GM21619 (cell line): Measurements from ENCODE around the gene SLC7A1.

Experiments used
- ATAC-seq: cut with Tn5 transposase; IDR thresholded peaks from one replicate; pipeline ENCODE4 v1.9.1; 2021; ENCODE audit not compliant: unreplicated experiment

Gene SLC7A1

DNA sequence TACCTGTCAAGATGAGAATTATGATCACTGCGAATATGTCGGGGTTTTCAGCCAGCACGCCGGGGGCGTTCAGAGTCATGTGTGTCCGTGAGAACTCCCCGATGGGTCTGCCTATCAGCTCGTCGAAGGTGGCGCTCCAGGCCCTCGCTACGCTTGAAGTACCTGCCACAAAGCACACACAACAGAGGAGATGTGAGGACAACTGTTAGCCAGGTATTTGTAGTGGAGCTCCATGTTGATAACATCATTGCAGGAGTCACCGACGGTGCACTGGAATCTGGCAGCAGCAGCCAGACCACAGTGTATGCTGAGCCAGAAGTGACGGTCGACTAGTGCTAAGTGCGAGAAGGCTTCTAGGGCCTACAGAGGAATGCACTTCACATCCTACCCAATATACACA lies 62.7 kb downstream of the SLC7A1 start:
- no peak for ATAC-seq

DNA sequence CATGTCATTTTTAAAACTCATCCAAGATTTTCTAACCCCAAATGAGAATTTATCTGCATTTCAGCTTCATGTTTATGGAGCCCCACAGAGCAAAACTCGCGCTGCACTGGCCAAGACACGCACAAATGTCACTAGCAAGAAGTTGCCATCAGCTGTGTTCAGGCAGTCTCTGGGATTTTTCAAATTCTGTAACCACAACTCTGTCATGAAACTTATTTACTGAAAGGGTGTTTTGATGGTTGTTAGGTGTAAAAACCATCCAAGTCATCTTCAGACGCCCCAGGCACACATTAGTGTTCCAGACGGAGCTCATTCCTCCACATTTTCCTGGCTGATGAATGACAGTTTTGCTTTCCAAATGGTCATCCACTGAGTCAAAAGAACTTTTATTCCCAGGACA lies 63.4 kb downstream of the SLC7A1 start:
- ATAC-seq, result no peak

DNA sequence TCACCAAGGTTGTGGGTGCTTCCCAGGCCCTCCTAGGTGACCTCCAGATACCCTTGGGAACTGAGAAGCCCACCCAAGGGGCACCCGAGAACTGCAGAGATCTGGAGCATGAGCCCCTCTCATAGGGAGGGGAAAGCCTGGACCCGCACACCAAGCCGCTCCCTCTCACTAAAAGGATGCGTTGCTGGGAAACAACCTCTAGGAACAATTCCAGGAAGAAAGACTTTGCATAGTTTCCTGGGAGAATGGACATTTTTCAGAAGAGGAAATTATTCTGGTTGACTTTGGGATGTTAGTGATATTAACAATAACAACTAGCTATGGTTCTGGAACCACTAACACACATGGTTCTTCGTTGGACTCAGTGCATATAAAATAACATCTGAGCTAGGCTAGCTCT lies 64.6 kb downstream of the SLC7A1 start:
- ATAC-seq, result no peak

DNA sequence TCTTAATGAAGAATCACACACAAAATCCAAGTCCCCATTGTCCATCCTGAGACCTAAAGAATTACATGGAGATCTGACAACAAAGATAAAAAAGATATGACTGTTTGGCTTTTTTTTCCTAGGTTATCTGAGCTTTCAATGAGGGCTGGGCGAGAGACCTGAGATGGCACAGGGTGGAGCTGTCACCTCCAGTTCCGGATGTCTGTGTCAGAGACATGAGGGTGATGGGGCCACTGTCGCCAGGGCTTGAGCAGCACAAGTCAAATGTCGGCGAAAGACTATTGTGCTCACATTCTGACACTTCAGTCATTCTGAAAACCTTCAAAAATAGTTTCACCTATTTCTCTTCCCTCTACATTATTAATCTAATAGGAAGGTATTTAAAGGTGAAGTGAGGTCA lies 65.7 kb downstream of the SLC7A1 start:
- ATAC-seq, result no peak

DNA sequence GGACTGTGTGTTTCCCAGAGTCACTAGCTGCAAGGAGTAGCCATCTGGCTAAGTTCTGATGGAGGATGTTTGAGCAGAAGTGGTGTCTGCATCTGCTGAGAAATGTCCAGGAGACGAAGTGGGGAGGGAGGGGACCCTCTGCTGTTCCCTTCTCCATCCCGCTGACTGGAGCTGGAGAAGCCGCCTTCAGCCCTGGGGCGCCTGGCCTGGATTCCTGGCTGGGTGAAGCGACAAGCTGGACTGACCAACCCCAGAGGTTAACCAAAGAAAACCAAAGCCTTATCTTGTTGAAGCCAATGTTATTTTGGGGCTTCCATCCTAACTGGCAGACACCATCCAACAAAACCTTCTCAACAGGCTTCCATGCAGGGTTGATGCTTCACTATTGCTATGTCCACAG lies 67.6 kb downstream of the SLC7A1 start:
- no peak for ATAC-seq

DNA sequence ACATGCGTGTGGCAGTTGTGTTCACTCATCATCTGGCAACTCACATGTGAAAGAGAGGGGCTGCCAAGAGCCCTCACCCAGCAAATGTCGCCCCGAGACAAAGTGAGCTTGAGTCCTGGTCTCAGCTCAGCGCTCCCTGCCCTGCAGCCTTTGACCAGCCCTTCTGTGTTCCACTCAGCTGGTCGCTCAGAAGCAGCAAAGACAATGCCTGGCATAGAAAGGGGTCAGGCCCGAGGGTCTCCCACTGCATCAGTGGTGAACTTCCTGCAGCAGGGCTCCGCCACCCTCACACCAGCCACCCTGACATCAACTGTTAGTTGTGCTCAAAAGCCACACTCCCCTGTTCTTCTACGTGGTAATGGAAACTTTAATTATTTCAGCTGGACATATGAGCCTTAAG lies 68.0 kb downstream of the SLC7A1 start:
- ATAC-seq, result no peak

DNA sequence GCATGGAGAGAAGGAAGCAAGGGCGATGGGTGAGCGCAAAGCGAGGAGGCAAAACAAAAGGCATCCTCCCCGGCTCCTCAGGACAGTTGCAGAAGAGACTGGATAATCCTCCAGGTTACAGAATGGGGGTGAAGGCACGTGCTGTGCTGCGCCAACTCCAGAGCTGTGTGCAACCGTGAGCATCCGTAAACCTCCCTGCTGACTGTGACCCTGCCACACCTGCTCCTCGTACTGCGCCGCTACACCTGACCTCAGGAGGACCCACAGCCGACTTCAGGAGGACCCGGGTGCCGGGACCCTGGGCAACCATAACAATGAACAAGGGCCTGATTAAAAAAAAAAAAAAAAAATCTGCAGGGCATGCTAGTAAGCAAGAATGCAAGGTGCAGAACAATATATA lies 68.7 kb downstream of the SLC7A1 start:
- no peak for ATAC-seq

DNA sequence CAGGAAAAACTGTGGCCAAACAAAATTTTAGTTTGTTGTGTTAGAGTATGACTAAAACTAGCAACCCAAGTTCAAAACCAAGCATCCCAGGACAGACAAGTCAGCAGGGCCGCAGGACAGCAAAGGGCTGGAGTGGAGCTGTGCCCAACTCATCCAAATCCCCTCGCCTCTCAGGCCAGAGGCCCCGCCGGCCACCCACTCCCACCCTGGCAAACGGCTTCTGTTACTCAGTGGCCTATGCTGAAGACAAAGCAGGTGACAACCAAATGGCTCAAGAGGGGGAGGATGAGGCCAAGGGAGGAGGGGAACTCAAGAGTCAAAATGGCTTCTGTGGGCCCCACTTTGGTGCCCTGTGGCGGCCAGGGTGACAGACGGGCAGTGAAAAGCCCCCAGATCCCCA lies 69.7 kb downstream of the SLC7A1 start:
- no peak for ATAC-seq

DNA sequence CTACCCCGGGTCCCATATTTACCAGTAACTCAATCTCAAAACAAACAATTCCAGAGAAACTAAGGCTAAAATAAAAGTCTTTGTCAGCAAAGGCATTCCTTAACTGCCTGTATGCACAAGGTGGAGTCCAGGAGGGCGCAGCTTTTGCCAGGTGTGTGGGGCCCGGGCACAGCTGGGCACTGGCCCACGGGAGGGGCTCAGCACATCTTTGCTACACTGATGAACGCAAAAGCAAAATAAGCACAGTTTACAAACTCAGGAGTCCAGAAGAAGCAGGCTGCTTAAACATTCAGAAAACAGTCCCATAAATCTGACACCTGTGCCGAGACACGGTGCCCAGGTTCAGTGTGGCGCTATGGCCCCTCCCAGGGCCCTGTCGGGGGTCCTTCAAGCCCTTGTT lies 70.8 kb downstream of the SLC7A1 start:
- ATAC-seq, result no peak

DNA sequence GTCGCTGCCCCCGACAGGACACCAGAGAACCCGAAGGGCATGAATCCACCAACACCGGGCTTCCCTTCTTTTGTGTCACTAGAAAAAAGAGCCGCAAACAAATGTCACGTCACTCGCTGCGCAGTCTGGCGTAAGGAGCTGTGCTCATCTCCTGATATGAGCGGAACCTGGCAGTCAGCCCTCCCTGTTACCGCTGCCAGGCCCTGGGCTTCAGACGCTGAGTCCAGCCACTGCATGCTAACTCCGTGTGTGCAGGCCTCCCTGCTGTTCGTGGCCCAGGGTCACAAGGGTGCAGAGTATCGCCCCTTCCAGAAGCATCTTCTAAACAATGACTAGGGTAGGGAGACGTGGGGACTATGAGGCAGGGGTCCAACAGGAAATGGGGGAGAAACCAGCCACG lies 71.3 kb downstream of the SLC7A1 start:
- ATAC-seq, result no peak

DNA sequence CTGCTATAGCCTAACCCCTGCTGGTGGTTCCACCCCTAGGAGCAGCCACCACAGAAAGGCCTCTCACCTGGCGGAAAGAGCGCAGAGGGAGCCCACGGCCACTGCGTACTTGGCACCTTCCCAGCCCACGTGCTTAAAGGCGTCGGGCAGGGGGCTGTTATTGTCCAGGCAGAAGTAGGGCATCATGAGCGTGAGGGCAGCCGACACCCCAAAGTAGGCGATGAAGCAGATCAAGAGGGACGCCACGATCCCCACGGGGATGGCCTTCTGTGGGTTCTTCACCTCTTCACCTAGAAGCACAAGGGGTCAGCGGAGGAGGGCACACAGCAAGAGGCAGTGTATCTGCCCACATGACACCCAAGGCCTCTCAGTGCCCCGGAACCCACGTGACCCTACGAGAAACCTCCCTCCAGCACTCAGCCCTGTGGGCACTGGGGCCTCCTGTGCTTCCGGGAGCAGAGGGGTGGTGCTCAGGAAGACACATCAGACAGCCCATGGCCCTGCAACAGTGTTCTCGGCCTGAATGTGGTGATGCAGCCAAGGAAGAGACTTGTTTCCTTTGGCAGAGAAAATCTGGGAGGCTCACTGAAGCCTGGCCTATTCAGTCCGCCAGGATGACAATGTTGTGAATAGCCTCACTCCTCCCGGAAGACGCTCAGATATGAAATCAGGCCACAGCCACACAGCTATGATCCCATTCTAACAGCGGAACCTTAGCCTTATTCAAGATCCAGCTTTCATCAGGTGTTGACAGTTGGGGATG lies 72.1 kb downstream of the SLC7A1 start:
- no peak for ATAC-seq

DNA sequence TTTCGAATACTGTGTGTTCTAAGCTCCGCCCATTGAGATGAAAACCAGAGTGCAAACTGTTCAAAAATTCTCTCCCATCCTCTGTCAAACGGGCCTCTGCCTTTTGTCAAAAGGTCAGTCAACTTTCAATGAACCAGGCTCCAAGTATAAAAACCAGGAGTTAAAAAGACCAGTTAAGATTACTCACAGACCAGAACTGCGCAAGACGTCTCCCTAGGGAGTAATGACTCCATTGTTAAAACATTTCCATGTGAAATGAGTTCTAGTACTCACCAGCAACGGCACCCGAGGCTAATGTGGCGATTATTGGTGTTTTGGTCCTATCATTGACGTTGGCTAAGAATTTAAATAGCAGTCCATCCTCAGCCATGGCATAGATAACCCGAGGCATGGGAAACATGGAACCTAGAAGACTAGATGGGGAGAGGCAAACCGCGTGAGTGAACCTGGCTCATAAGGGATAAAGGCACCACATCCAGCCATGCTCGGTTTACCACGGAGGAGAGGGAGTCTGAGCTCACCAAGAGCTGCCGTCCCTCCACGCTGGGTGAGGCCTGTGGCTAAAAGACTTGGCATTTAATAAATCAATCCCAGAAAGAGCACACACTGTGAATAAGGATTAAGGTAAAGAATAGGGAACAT lies 73.3 kb downstream of the SLC7A1 start:
- no peak for ATAC-seq

DNA sequence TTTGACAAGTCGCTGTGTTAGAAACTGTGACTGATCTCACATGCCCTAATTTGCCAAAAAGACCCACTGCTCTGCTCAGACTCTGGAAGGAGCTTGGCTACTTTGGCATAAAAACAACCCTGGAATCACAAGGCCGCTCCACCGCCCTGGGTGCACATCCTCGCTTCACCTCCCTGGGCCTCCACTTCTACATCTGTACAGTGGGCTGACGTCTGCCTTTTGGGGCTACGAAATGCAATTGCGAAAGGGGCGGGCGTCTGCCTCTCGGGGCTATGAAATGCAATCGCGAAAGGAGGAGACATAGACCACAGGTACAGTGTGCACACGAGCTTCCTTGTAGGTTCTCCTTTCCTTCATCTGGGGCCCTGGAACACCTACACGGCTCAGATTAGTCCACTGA lies 74.2 kb downstream of the SLC7A1 start:
- no peak for ATAC-seq

DNA sequence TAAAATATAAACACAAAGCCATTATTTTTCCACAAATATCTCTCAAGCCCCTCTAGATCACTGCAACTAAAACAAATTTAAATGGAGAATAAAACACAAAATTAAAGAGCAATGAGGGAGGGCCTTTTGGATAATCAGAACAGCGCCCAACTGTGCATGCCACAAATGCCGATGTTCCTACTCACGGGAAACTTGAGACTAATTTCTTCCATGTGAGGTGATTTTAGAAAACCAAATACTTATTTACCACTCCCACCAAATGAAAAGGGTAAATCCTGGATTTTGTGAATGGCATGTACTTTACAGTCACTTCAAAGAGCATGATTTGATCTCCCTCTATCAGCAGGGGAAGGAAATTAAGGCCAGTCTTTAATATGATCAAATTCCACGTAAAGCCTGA lies 74.8 kb downstream of the SLC7A1 start:
- ATAC-seq, result no peak

DNA sequence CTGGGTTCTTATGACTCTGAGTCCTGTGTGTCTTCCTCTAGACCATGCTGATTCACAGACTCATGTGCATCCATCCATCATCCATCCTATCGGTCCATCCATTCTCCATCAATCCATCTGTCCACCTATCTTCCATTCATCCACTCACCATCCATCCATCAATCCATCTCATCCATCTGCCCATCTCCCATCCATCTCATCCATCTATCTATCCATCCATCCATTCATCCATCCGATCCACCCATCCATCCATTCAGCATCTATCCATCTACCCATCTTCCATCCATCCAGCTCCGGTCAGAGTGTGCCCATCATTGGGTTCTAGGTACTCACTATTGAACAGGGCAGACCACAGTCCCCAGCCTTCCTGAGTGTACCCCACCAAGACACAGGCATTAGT lies 75.6 kb downstream of the SLC7A1 start:
- ATAC-seq, result no peak

DNA sequence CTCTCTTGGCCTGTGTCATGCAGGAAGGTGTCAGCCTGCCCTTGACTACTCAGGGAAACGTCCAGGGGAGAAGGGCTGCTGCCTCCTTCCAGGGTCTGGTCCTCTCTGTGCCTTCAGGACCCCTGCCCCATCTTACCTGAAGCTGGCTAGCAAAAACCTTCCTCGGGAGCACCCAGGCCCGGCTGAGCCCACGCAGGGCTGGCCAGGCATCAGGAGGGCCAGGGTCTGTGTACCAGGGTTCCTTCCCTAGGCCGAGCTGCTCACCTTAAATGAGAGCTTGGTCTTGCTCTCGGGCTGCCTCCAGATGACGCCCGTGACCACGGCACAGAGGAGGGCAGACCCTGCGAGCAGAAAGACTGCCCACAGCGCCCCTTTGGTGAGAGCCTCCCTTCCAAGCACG lies 78.6 kb downstream of the SLC7A1 start:
- no peak for ATAC-seq

DNA sequence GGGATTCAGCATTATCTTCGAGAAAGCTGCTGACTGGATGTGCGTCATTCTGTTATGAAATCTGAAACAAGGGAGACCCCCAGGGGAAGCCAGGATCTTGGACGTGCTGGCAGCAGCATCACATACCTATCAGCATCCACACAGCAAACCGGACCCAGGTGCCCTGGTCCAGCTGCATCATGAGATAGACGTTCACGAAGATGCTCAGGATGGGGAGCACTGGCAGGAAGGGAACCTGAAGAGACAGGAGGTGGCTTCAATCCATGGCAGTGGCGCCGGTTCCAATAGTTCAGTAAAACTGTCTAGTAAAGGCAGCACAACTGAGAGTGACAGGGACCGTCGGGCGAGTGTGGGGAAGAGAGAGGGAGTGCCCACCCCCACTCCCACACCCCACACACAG lies 79.5 kb downstream of the SLC7A1 start:
- no peak for ATAC-seq

DNA sequence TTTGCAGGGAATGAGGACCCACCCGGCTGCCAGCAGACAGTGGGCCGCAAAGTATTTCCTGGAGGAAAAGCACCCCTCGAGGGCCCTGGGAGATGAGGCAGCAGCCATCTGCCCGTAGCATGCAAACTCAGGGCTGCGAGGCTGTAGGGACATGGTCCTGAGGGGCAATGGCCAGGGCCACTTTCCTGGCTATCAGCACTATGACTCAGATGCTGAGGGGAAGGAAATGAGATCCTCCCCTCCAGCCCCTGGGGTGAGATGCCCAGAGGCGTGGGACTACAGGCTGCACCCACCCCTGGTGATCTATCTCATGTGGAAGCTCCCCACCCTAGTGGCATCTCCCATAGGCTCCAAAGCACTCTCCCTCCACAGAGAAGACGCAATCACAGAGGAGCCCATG lies 80.1 kb downstream of the SLC7A1 start:
- no peak for ATAC-seq

DNA sequence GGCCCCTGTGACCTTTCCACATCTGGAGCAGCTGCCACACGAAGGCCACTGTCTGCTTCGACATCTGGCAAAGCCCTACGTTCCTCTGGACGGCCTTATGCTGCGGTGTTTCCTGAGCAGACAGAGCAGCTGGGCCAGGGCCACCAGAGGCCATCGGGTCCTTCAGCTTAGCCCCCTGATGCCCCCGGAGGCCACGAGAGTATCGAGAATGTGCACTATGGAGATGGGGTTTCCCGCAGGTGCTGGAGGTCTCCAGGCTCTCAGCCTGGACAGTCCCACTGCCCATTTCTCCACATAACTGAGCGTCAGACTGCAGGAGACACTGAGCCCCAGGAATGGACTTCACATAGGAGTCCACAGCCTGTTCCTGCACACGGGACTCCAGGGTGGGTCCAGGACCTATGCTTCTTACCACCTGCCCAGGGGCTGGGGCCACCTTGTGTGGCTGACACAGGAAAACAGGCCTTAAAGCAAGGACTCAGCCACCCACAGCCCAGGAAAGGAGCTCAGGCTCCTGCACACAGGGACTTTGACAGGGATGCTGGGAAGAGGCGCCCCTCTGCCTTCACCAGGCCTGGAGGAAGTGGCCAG lies 80.7 kb downstream of the SLC7A1 start:
- no peak for ATAC-seq

DNA sequence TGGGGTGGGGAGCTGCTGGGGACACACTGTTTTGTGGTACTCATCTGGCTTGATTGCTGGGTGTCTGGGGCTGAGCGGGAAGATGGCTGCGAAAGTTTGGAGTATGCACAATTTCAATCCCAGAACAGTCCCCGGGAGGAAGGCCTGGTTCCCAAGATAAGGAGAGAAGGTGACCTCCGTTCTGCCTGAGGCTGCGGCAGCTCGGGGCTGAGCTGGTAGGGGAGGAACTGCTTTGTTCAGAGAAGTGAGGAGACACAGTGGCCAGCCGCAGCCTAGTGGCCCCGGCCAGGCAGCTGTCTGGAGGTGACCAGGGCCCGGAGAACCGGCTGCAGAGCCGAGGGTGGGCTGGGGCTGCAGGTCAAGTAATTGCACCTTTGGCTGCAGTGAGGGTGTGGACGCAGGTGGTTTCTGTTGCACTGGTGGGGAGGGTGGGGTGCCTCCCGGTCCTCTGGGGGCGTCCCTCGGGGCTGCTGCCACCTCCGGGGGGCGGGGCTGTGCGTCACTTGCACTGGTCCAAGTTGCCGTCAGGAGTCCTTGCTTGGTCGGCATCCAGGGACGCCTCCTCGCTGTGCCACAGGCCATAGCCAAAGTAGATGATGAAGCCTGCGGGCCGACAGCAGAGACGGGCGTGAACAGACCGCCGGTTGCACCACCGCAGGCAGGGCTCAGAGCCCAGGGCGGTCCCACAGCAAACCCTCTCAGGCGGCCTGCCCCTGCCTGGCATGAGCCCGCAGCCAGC lies 81.3 kb downstream of the SLC7A1 start:
- no peak for ATAC-seq

DNA sequence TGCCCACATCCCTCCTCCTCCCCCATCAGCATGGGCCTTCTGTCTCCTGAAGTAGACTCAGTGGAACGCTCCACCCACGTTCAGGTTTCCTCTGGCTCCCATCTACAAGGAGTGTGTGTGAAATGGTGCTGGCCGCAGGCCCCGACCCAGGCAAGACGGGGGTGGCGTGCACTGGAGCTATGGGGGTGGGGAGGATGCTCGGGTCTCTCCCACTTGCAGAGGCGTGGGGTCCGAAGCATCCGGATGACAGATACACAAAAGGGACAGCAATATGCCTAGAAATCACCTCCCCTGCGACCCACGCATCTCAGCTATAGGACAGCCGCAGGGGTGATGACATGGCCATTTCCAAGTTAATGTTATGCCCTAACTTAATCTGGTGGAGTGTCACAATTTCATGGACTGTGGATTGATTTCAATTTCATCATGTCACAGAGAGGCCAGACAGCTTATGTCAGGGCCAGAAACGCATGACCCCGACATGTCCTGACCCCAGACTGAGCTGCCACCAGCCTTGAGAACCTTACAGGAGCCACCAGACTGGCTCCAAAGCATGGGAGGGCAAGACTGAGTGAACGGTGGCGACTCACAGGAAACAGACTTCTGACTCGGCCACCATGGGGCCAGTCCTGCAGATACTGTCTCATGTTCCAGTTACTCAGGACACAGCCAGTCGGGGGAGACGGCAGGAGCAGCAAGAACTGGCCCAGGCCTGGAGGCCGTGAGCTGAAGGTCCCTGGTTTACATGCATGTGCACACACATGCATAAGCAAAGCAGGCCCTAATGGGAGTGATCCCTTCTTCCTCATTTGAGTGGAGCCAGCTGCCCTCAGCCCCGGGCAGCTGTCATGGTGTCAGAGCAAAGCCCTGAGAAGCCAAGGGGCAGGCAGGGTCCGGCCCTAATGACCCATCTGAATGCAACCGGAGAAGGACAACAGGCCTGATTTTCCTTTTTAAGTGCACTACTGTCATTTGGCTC lies 82.2 kb downstream of the SLC7A1 start:
- no peak for ATAC-seq
